Measurements from ENCODE around the gene MN1.

- TF ChIP-seq CTCF (IDR thresholded peaks at IDR 0.05) (no peak), POLR2A (IDR thresholded peaks at IDR 0.05) (no peak)
These were observed 42.7 kb upstream of the MN1 start for GRCh38 chr22:27844256-27844655.
